Calu3 (cell line): ENCODE data around the gene SPTBN1. TPM values are rescaled to one million over a fixed set of nuclear protein-coding genes. Genes with fewer than 3 reads are reported as not detected.

Experiments
- BruUV-seq: library from RNA; stranded (reverse); fragments of 400-500 nt; replicated peaks from 2 replicates; lab custom pipeline; 2021; lab: Mats Ljungman, UMichigan
- CTCF ChIA-PET: fragments of 300-600 bp; sonication (Branson Sonifier 250); formaldehyde crosslinking; loops from one replicate; lab custom pipeline; 2022; ENCODE audit warnings: antibody characterized with exemption; lab: Charles Lee
- DNase-seq: peaks from one replicate; pipeline ENCODE4 v3.0.0; 2022
- H3K27ac Mint-ChIP-seq: one replicate; pipeline ENCODE4 v1.8.0; 2022; ENCODE audit warnings: mixed read lengths; ENCODE audit not compliant: unreplicated experiment
- H3K27me3 Mint-ChIP-seq: one replicate; pipeline ENCODE4 v1.8.0; 2022; ENCODE audit warnings: mixed read lengths; ENCODE audit not compliant: unreplicated experiment
- H3K36me3 Mint-ChIP-seq: one replicate; pipeline ENCODE4 v1.8.0; 2022; ENCODE audit warnings: mild to moderate bottlenecking, moderate library complexity, mixed read lengths; ENCODE audit not compliant: insufficient read depth, unreplicated experiment
- H3K4me1 Mint-ChIP-seq: one replicate; pipeline ENCODE4 v1.8.0; 2022; ENCODE audit warnings: mild to moderate bottlenecking, low read depth, mixed read lengths; ENCODE audit not compliant: unreplicated experiment
- H3K4me3 Mint-ChIP-seq: one replicate; pipeline ENCODE4 v1.8.0; 2022; ENCODE audit warnings: mild to moderate bottlenecking, low read depth, moderate library complexity, mixed read lengths; ENCODE audit not compliant: unreplicated experiment
- H3K9me3 Mint-ChIP-seq: one replicate; pipeline ENCODE4 v1.8.0; 2022; ENCODE audit warnings: low read depth, mixed read lengths; ENCODE audit not compliant: unreplicated experiment
- CTCF ChIP-seq: fragments of 200-600 bp; IDR thresholded peaks from one replicate; pipeline ENCODE4 v1.8.0; 2022; ENCODE audit warnings: antibody characterized with exemption; ENCODE audit not compliant: unreplicated experiment
- intact Hi-C: fragments of 100-400 bp; cut with micrococcal nuclease; formaldehyde crosslinking; loops from one replicate; pipeline ENCODE4 v1.10.0; 2022; ENCODE audit not compliant: unreplicated experiment
- total RNA-seq: library from RNA; stranded (reverse); gene quantifications from 2 replicates; pipeline ENCODE4 v1.2.3, GENCODE V29; 2022

SPTBN1 gene
- total RNA-seq, 1 experiment from 2014 or later: 611 TPM

GRCh38 chr2:54672590-54673456, 216.7 kb downstream of the SPTBN1 start:
- H3K36me3 Mint-ChIP-seq: peaks cover 83% of the 10 kb centered on the region
- BruUV-seq: no TSS peak
- DNase-seq: no peak
- H3K9me3 Mint-ChIP-seq: no peaks in the 10 kb centered on the region
- intact Hi-C loops: no loop called here
- CTCF ChIA-PET: interaction anchor here (0.5 to 1.6 kb wide), 5 partner anchors 9 to 499 kb away, joined by 3 to 8 read pairs (median 3); no protein-coding TSS in a partner anchor
- peak overlapping the region; percentile 51 for H3K27ac Mint-ChIP-seq
- H3K4me3 Mint-ChIP-seq: peak overlapping the region; percentile 24
- no peaks in the 10 kb centered on the region for H3K27me3 Mint-ChIP-seq
- peaks cover 31% of the 10 kb centered on the region for H3K4me1 Mint-ChIP-seq
- TF ChIP-seq CTCF: no peak

DNA sequence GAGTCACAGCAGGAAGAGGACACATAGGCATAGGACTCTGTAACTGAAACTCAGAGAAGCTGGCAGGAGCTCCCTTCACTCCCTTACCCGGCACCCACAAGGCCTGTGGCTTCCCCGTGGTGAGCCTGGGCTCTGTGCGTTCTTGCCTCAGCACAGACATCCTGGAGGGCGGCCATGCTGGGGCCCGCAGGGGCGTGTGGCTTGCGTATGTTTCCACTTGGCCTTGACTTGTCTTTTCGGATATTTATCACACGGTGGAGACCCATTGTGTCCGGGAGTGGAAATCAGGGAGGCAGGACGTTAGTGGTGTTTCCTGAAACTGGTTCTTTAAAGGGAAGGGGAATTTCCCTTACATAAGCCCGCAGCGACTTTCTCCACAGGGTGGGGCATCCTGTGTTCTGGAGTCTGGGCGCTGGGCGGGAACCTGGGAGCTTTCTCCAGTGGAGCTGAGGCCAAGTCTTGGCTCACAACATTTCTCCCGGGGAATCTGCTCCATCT, 217.4 kb downstream of the SPTBN1 start:
- CTCF ChIA-PET: interaction anchor here (0.8 to 1.6 kb wide), 4 partner anchors 8 to 165 kb away, joined by 3 to 8 read pairs (median 4); no protein-coding TSS in a partner anchor
- no TSS peak for BruUV-seq
- H3K4me3 Mint-ChIP-seq: peak overlapping the region; percentile 24
- peak overlapping the region; percentile 51 for H3K27ac Mint-ChIP-seq
- no peak for TF ChIP-seq CTCF
- no peaks in the 10 kb centered on the region for H3K9me3 Mint-ChIP-seq
- no peaks in the 10 kb centered on the region for H3K27me3 Mint-ChIP-seq
- H3K36me3 Mint-ChIP-seq: peaks cover 77% of the 10 kb centered on the region
- peak; percentile 43 for DNase-seq
- intact Hi-C loops: no loop called here
- peaks cover 32% of the 10 kb centered on the region for H3K4me1 Mint-ChIP-seq

DNA sequence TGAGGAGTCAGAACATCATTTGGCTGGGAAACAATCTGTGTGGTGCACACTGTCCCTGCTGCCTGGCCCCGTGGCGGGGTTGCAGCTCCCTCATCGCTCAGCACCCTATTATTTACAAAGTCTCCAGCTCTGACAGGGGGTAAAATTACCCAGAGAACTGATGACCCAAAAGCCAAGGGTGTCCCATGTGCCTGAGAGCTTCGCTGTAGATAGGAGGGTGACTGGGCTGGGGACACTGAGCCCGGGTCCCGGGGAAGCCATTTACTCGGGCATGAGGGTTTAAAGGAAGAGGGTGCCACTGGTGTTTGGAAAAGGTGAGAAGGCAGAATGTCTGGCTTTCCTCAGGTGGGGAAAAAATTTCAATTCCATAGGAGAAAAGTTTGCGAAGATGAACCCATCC, 219.2 kb downstream of the SPTBN1 start:
- H3K36me3 Mint-ChIP-seq: peaks cover 59% of the 10 kb centered on the region
- peaks cover 36% of the 10 kb centered on the region for H3K4me1 Mint-ChIP-seq
- no peaks in the 10 kb centered on the region for H3K9me3 Mint-ChIP-seq
- intact Hi-C loops: no loop called here
- CTCF ChIA-PET: interaction anchor here (1.2 kb wide), 1 partner anchor 29 kb away, joined by 3 read pairs; no protein-coding TSS in a partner anchor
- DNase-seq: no peak
- no TSS peak for BruUV-seq
- no peak for TF ChIP-seq CTCF
- no peak overlapping the region for H3K4me3 Mint-ChIP-seq
- no peak overlapping the region for H3K27ac Mint-ChIP-seq
- H3K27me3 Mint-ChIP-seq: no peaks in the 10 kb centered on the region

GRCh38 chr2:54675738-54676137, 219.6 kb downstream of the SPTBN1 start:
- intact Hi-C loops: no loop called here
- TF ChIP-seq CTCF: no peak
- no peaks in the 10 kb centered on the region for H3K27me3 Mint-ChIP-seq
- DNase-seq: no peak
- H3K36me3 Mint-ChIP-seq: peaks cover 55% of the 10 kb centered on the region
- no TSS peak for BruUV-seq
- H3K9me3 Mint-ChIP-seq: no peaks in the 10 kb centered on the region
- CTCF ChIA-PET: interaction anchor here (1.2 kb wide), 1 partner anchor 29 kb away, joined by 3 read pairs; no protein-coding TSS in a partner anchor
- H3K4me1 Mint-ChIP-seq: peaks cover 40% of the 10 kb centered on the region
- H3K27ac Mint-ChIP-seq: no peak overlapping the region
- H3K4me3 Mint-ChIP-seq: no peak overlapping the region
